Stomach smooth muscle (tissue), 2 donors: Measurements from ENCODE around the gene USP21.

ENCODE experiments used
- H3K27ac ChIP-seq: one replicate; pipeline ENCODE4 v1.7.0; 2013; ENCODE audit warnings: mild to moderate bottlenecking, low read length, inconsistent platforms
- H3K27me3 ChIP-seq, 2 donors: one replicate each; pipeline ENCODE4 v1.7.0; 2013; ENCODE audit warnings: low read length in 2 of 2; ENCODE audit not compliant: insufficient read depth in 2 of 2, control insufficient read depth in 1 of 2
- H3K36me3 ChIP-seq, 2 donors: one replicate each; pipeline ENCODE4 v1.7.0; 2013; ENCODE audit warnings: low read length in 2 of 2; ENCODE audit not compliant: control insufficient read depth in 2 of 2, insufficient read depth in 2 of 2
- H3K4me1 ChIP-seq: one replicate; pipeline ENCODE4 v1.7.0; 2013; ENCODE audit warnings: low read length; ENCODE audit not compliant: control insufficient read depth, insufficient read depth
- H3K4me3 ChIP-seq, 2 donors: one replicate each; pipeline ENCODE4 v1.7.0; 2013; ENCODE audit warnings: low read length in 2 of 2
- H3K9ac ChIP-seq, 2 donors: one replicate each; pipeline ENCODE4 v1.7.0; 2013; ENCODE audit warnings: low read length in 2 of 2, mild to moderate bottlenecking in 1 of 2
- H3K9me3 ChIP-seq, 2 donors: one replicate each; pipeline ENCODE4 v1.7.0; 2013; ENCODE audit warnings: low read length in 2 of 2; ENCODE audit not compliant: control insufficient read depth in 2 of 2
- donor health status: healthy.
- donor health status: Pancreatic carcinoma.

Gene USP21

GRCh38 chr1:161180639-161181038 lies 21.3 kb downstream of the USP21 start:
- H3K9ac ChIP-seq: no peak overlapping the region
- no peaks in the 10 kb centered on the region for H3K27me3 ChIP-seq
- H3K27ac ChIP-seq: no peak overlapping the region
- peaks cover 0 to 3% of the 10 kb centered on the region in 2 donors for H3K36me3 ChIP-seq
- H3K4me3 ChIP-seq: no peak overlapping the region
- H3K4me1 ChIP-seq: peaks cover 19% of the 10 kb centered on the region
- H3K9me3 ChIP-seq: no peaks in the 10 kb centered on the region

- Histone ChIP-seq H3K27ac (no peak overlapping the region), H3K9ac (no peak overlapping the region), H3K27me3 (no peaks in the 10 kb centered on the region), H3K4me3 (no peak overlapping the region), H3K4me1 (peaks cover 12% of the 10 kb centered on the region), H3K9me3 (no peaks in the 10 kb centered on the region), H3K36me3 (no peaks in the 10 kb centered on the region)
Measured at GRCh38 chr1:161182214-161182613, 22.9 kb downstream of the USP21 start.

- Histone ChIP-seq H3K9ac (no peak overlapping the region), H3K36me3 (no peaks in the 10 kb centered on the region), H3K27ac (peak overlapping the region; percentile 55), H3K4me3 (no peak overlapping the region), H3K9me3 (no peaks in the 10 kb centered on the region), H3K4me1 (peaks cover 9% of the 10 kb centered on the region), H3K27me3 (no peaks in the 10 kb centered on the region)
Measured at GRCh38 chr1:161185282-161185682, 26.0 kb downstream of the USP21 start.

- Histone ChIP-seq H3K27me3 (no peaks in the 10 kb centered on the region), H3K27ac (peak overlapping the region; percentile 55), H3K9me3 (no peaks in the 10 kb centered on the region), H3K4me3 (no peak overlapping the region), H3K36me3 (no peaks in the 10 kb centered on the region), H3K9ac (no peak overlapping the region), H3K4me1 (peaks cover 9% of the 10 kb centered on the region)
Measured at GRCh38 chr1:161185732-161186311, 26.5 kb downstream of the USP21 start.

GRCh38 chr1:161187311-161187710 lies 28.0 kb downstream of the USP21 start:
- no peaks in the 10 kb centered on the region for H3K27me3 ChIP-seq
- H3K9me3 ChIP-seq: no peaks in the 10 kb centered on the region
- no peak overlapping the region for H3K27ac ChIP-seq
- peaks cover 0 to 6% of the 10 kb centered on the region in 2 donors for H3K36me3 ChIP-seq
- peaks cover 12% of the 10 kb centered on the region for H3K4me1 ChIP-seq
- no peak overlapping the region for H3K9ac ChIP-seq
- no peak overlapping the region for H3K4me3 ChIP-seq

GRCh38 chr1:161188381-161188780 lies 29.1 kb downstream of the USP21 start:
- Histone ChIP-seq H3K27me3 (no peaks in the 10 kb centered on the region), H3K36me3 (peaks cover 0 to 6% of the 10 kb centered on the region in 2 donors), H3K4me1 (peaks cover 21% of the 10 kb centered on the region), H3K9ac (no peak overlapping the region), H3K4me3 (no peak overlapping the region), H3K9me3 (no peaks in the 10 kb centered on the region), H3K27ac (no peak overlapping the region)

- H3K9me3 ChIP-seq: no peaks in the 10 kb centered on the region
- no peak overlapping the region for H3K9ac ChIP-seq
- no peak overlapping the region for H3K4me3 ChIP-seq
- H3K27ac ChIP-seq: no peak overlapping the region
- H3K27me3 ChIP-seq: no peaks in the 10 kb centered on the region
- H3K4me1 ChIP-seq: peaks cover 21% of the 10 kb centered on the region
- H3K36me3 ChIP-seq: peaks cover 0 to 6% of the 10 kb centered on the region in 2 donors
Measured at GRCh38 chr1:161189036-161189435, 29.7 kb downstream of the USP21 start.

GRCh38 chr1:161190962-161191521 lies 31.7 kb downstream of the USP21 start:
- H3K36me3 ChIP-seq: peaks cover 0 to 17% of the 10 kb centered on the region in 2 donors
- peaks cover 18% of the 10 kb centered on the region for H3K4me1 ChIP-seq
- no peak overlapping the region for H3K4me3 ChIP-seq
- no peaks in the 10 kb centered on the region for H3K27me3 ChIP-seq
- no peak overlapping the region for H3K9ac ChIP-seq
- H3K9me3 ChIP-seq: no peaks in the 10 kb centered on the region
- no peak overlapping the region for H3K27ac ChIP-seq

- Histone ChIP-seq H3K27ac (no peak overlapping the region), H3K9ac (no peak overlapping the region), H3K27me3 (no peaks in the 10 kb centered on the region), H3K9me3 (no peaks in the 10 kb centered on the region), H3K4me3 (no peak overlapping the region), H3K4me1 (peaks cover 24% of the 10 kb centered on the region), H3K36me3 (peaks cover 0 to 18% of the 10 kb centered on the region in 2 donors)
Measured at GRCh38 chr1:161191971-161192370, 32.7 kb downstream of the USP21 start.

- Histone ChIP-seq H3K36me3 (peaks cover 0 to 18% of the 10 kb centered on the region in 2 donors), H3K27me3 (no peaks in the 10 kb centered on the region), H3K9me3 (no peaks in the 10 kb centered on the region), H3K9ac (no peak overlapping the region), H3K4me3 (no peak overlapping the region), H3K4me1 (peaks cover 28% of the 10 kb centered on the region), H3K27ac (no peak overlapping the region)
Measured at GRCh38 chr1:161192476-161193465, 33.5 kb downstream of the USP21 start.
